Endometrial microvascular endothelial cells (primary cell): Measurements from ENCODE around the gene CARS2. TPM values are rescaled to one million over a fixed set of nuclear protein-coding genes. Genes with fewer than 3 reads are reported as not detected.
"Not testable (repeated sequence)": the region's sequence is repeated elsewhere in the genome, so short reads cannot be mapped to it uniquely, and the experiment has no call there.

ENCODE experiments used
- in situ Hi-C: cut with HindIII; loops from 2 replicates; pipeline ENCODE4 v1.10.0; 2017; ENCODE audit warnings: low sequenced_read_pairs, low pct_unique_long_range_greater_than_20kb; ENCODE audit errors: inconsistent ontology term
- total RNA-seq: library from RNA; depleted of rRNA; stranded (reverse); fragments of >200 nt; gene quantifications from one replicate; pipeline ENCODE4 v1.2.3, GENCODE V29; 2015; ENCODE audit errors: inconsistent ontology term

The CARS2 gene
- total RNA-seq, 1 donor from 2014 or later = 37.7 TPM

DNA sequence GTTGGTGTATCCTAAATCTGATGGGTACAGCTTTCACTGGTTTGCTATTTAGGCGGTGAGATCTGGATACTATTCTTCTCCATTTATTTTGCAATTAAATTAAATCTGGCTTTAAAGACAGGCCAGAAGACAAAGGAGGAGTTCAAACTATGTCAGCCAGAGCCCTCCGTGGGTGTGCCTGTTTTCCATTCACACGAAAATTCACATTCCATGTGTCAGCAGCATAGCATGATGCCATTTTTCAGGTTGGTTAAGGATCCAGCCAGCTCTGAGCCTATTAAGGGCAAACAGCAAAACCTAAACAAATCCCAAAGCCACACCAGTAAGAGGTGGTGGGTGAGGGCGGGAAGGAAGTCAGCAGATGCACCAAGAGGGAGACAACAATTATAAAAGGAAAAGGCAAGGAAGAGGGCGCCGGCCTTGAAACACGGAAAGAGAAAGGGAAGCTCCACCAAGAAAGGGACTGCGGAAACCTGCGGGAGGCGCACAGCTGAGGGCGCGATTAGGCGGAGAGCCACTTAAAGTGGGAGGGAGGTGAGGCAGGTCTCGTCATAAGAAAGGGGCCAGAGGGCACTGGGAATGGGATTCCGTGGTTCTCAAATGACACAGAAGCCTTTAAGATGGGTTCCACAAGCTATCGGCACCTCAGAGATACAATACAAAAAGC lies 43.0 kb downstream of the CARS2 start:
- in situ Hi-C loops = no loop called here

DNA sequence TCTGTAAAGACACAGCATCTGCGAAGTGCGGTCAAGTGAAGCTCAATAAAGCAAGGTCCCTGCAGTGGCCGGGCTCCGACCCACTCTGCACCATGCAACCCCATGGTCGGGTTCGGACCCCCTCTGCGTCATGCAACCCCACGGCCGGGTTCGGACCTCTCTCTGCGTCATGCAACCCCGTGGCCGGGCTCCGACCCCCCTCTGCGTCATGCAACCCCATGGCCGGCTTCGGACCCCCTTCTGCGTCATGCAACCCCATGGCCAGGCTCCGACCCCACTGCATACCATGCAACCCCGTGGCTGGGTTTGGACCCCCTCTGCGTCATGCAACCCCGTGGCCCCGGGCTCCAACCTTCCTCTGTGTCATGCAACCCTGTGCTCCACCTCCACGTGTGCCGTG lies 43.8 kb downstream of the CARS2 start:
- in situ Hi-C loops = no loop called here

DNA sequence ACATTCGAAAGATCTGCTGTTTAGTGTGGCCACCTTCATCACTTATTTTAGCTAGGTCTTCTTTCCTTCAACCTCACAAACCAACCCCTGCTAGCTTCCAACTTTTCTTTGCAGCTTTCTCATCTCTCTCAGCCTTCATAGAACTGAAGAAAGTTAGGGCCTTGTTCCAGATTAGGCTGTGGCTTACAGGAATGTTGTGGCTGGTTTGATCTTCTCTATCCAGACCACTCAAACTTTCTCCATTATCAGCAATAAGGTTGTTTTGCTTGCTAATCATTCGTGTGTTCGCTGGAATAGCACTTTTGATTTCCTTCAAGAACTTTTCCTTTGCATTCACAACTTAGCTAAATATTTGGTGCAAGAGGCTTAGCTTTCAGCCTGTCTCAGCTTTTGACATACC lies 44.7 kb downstream of the CARS2 start:
- in situ Hi-C loops = no loop called here

DNA sequence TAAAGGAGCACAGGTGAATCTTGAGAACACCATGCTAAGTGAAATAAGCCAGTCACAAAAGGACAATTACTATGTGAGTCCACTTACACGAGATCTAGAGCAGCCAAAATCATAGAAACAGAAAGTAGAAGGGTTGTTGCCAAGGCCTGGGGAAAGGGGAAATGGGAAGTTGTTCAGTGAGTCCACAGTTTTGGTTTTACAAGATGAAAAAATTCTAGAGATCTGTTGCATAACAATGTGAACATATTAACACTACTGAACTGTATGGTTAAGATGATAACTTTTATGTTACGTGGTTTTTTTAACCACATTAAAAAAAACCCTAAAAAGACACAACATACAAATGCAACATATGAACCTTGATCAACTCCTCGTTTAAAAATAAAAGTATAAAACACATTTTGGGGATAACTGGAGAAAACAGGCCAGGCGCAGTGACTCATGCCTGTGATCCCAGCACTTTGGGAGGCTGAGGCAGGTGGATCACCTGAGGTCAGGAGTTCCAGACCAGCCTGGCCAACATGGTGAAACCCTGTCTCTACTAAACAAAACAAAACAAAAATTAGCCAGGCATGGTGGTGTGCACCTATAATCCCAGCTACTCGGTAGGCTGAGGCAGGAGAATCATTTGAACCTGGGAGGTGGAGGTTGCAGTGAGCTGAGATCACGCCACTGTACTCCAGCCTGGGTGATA lies 47.6 kb downstream of the CARS2 start:
- in situ Hi-C loops = not testable (repeated sequence)

DNA sequence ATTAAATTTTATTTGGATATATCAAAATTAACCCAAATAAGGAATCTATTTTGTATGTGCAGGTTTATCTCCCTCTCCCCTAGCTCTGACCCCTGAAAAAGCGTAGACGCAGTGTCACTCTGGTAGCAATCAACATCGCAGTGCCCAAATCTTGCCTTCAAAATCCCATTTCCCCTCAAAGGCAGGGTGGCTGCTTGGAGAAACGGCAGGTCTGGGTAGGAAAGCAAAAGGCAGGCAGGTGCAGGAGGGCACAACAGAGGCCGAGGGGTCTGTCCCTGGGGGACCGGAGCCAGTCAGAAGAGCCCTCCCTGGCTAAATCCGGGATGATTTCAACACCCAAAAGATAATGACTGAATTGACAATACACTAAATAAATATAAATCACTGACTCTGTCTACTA lies 48.7 kb downstream of the CARS2 start:
- in situ Hi-C loops = no loop called here

DNA sequence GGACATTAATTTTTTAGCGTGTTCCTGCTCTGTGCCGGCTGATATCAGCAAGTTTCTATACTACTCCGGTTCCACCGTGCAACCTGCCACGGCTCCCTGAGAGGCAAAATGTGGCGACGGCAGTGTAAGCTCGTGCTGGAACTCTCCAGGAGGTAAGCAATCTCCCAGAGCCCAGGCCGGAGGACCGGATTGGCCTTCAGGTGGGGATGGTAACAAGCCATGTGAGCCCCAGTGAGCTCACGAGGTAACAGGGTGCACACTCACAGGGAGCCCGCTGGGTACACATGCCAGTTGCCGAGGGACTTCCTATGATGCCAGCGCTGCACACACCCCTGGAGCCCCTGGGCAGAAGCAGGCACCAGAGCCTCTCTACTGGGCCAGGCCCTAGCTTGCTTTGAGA lies 52.1 kb downstream of the CARS2 start:
- in situ Hi-C loops = no loop called here

DNA sequence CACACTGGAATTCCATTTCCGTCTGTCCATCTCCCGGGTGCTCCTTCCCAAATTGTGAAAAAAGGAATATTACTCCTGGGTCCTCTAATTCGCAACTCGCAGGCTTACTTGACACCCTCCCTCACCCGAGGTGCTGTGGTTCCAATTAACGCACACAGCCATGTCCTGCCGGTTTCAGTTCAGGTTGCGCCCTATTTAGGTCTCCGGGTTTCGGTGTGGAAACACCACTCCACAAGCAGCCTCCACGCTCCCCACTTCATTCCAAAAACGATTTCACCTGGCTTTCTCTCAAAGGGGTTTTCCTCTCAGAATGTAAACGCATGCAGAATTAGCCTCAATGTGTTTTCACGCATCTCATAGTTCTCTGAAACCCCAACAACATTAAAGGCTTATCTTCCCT lies 52.6 kb downstream of the CARS2 start:
- in situ Hi-C loops = no loop called here

DNA sequence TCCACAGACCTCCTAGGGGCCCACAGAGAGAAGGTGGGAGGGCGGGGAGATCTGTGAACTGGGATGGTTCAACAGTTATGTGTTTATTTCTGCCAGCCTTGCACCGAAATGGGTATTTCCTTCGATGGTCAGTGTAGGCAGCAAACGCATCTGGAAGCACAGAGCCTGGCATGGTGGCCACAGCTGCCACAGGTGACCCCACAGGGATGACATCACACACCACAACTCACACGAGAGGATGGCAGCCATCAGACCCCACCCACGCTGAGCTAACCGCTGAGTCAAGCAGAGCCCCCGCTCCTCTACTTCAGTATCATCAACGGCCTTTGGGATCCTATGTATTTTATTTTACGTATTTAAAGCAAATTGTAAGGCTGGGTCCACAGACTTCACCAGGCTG lies 53.2 kb downstream of the CARS2 start:
- in situ Hi-C loops = no loop called here

DNA sequence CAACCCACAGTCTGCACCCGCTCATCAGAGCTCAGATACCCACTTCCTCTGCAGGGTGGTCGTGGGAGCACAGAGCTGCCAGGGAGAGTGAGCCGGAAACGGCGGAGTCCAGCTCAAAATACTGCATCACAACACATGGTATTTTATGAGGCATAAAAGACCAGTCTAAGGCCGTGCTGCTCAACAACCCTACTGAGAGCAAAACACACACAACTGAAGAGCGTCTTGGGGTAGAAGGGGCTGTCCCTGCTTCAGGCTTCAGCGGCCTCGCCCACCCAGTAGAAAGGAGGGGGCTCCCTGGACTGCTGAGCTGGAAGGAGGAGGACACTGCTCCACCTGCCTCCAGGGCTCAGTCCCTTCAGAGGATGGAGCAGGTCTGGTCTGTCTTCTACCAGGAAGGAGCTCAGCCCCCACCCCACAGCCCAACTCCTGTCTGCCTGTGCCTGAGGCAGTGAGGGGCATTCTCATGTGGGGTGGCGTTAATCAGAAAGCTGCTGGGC lies 53.6 kb downstream of the CARS2 start:
- in situ Hi-C loops = no loop called here

DNA sequence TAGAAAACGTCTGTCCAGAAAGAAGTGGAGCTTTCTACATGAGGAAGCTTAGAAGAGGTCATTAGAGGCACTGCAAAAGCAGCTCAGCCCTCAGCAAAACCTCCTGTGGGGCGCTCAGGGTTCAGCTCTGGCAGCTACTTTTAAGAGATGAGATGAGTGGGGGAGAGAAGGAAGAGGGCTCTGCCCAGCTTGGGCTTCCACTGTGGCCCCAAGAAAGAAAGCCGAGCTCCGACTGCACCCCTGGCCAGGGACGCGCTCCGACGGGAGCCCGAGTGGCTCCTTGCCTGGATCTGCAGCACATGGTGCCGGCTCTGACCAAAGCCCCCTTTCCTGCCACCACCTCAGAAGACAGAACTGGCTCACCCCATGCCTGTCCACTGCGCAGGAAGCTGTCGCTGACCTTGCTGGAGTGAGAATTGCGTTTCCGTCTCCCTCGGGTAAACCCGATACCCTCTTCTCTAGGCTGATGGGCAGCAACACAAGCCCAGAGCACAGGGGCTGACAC lies 54.1 kb downstream of the CARS2 start:
- in situ Hi-C loops = no loop called here

DNA sequence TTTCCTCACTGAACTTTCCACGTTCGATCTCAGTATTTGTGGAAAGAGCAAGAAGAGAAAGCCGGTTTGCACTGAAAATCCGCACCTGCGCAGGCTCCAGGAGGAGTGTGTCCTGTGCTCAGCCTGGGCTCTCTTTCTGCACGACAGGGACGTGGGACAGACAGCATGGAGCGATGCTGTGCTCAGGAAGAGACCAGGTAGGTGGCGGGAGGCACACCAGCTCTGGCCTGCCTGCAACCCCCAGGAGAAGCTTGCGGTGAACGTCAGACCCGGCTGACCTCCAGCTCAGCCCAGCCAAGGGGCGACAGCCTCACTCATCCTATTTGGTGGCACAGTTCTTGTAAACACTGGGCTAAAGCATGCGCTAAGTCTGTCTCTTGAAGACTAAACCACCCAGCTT lies 54.6 kb downstream of the CARS2 start:
- in situ Hi-C loops = no loop called here

DNA sequence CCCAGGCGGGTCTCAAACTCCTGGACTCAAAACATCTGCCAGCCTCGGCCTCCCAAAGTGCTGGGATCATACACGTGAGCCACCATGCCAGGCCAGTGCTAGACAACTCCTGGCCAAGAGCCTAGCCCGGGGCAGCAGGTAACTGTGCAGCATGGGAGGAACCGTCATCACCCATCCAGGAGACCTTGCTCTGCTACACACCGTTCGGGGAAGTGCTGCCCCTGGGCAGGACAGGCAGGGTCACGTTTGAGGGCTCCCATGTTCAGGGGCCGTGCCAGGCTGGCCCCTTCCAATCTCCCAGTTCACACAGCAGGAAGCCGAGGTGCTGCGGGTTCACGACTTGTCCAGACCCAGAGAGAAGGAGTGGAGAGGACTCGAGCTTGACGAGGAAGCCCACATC lies 55.5 kb downstream of the CARS2 start:
- in situ Hi-C loops = no loop called here

DNA sequence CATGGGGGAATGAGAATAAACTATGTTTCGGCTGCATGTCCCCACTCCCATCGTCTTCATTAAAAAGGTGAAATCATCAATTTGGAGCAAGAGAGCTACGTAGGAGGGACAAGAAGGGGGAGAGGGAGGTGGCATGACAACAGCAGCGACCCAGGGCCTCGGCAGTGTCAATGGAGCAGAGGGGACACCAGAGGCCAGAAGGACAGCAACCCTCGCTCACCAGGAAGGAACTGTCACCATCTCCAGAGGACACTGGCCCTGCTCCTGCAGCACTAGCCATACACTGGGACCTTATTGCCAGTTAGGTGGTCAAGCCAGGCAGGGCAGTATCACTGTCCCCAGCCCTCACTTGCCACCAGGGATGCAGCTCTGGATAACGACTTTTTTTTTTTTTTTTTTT lies 56.4 kb downstream of the CARS2 start:
- in situ Hi-C loops = no loop called here

DNA sequence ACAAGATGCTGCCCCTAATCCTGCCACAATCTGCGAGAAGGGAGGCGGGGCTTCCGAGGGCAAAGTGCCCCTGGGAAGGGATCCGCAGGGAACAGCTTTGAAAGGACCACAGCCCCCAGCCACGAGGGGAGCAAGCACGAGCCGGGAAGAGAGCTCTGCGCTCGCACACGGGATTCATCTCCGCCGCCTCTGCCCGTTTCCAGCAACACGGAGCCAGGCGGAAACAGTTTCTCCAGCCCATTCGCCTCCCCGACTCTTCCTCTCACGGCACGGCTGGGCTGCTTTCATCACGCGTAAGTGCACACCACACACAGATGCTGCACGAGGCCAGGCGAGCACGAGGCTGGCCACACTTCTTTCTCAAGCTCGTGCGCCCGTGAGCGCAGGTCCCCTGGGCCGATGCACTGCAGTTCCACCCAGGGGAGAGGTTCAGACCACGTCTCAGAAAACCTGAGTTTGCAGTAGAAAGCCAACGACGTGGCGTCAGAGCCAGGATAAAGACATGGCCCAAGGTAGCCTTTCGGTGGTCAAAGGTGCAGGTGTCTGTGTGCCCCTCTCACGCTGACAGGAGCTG lies 57.0 kb downstream of the CARS2 start:
- in situ Hi-C loops = no loop called here

DNA sequence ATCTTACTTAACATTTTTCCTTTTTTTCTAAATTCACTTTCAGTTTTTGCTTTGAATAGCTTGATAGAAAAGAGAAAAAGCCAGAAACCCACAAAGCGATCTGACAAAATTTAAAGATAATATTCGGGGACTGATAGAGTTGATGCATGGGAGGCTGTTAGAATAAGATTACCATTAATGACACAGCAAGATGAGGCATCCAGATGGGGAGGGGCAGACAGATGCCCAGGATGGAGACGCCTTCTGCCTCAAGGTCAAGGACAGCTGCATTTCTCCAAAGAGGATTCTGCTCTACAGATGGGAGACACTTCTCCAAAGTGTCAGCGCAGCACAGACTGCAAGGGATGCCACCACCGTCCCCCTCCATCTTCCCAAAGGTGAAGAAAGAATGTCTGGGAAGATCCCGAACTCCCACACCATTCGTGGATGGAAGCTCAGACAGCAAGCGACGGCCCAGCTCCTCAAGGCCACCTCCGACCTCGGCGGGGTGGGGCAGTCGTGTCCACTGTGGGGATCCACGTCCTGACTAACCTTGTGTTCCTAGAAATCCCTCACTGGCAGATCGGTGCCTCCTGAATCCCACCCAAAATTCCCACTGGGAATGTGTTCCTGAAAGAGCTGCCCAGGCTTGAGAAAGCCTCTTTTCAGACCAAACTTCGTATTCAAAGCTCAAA lies 57.6 kb downstream of the CARS2 start:
- in situ Hi-C loops = no loop called here

DNA sequence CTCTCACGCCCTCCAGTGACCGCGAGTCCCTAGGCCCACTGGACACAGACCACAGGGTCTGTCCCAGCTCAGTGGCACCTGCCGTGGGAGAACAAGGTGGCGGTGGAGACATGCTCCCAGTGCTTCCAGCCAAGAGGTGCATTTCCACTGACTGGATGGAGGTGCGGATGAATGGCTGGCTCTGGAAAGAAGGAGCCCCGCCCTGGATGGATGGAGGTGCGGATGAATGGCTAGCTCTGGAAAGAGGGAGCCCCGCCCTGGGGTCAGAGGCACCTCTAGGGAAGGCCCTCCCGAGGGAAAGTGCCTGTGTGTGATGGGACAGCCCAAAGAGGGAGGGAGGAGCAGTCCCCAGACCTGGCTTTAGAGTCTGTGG lies 58.6 kb downstream of the CARS2 start:
- in situ Hi-C loops = no loop called here

DNA sequence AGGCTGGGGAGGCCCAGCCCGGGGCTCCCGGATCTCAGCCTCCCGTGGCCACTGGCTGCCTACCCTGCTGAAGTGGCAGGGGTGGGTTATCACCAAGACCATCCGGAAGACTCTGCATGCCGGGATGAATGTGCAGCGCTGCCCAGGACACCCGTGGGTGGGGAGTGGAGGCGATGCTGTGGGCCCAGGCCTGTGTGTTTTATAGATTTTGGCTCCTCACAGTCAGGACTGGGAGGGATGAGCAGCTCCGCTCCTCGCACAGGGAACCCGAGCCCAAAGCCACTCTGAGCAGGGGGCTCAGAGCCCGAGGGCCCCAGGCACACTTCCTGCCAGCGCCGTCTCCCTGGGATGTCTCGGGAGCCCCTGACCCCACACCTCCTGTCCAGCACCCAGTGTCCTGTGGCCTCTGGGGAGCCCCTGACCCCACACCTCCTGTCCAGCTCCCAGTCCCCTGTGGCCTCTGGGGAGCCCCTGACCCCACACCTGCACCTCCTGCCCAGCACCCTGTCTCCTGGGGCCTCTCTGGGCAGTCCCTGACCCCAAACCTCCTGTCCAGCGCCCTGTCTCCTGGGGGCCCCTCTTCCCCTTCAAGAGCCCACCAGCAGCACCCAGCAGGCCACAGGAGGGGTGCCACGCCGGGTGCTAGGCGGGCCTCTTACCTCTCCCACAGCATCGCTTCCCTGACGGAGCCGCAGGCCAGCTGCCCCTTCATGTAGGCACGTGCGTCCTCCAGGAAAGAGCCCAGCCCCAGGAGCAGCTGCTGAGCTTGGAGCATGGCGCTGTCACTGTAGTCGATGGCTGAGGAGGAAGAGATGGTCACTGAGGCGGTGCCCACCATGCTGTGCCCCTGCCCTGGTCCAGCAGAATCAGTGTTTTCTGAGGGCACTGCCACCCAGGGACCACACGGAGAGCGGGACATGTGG lies 59.2 kb downstream of the CARS2 start:
- in situ Hi-C loops = no loop called here

DNA sequence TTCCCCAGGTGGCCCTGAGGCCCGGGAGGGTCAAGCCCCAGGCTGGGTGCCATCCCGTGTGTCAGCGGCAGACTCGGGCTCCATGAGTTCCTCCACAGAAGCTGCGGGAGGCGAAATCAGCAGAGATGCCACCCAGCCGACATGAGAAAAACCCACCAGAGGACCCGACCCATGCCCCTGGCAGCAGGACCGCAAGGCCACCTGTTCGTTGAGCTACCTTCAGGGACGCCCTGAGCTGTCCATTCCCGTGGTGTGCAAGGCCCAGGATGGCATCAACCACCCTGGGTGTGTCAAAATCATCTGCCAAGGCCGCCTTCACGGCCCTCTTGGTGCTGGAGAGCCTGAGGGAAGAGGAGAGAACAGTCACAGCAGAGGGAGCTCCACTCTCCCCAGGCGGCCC lies 60.2 kb downstream of the CARS2 start:
- in situ Hi-C loops = no loop called here
